ENCODE results near the gene NPAT.
"Not testable (repeated sequence)": the region's sequence is repeated elsewhere in the genome, so short reads cannot be mapped to it uniquely, and the experiment has no call there.

The NPAT gene

GRCh38 chr11:108218912-108219783, 3.3 kb downstream of the NPAT start:
- no peak for DNase-seq

- DNase-seq: no peak
These were observed 4.0 kb downstream of the NPAT start for GRCh38 chr11:108218455-108218854.

DNA sequence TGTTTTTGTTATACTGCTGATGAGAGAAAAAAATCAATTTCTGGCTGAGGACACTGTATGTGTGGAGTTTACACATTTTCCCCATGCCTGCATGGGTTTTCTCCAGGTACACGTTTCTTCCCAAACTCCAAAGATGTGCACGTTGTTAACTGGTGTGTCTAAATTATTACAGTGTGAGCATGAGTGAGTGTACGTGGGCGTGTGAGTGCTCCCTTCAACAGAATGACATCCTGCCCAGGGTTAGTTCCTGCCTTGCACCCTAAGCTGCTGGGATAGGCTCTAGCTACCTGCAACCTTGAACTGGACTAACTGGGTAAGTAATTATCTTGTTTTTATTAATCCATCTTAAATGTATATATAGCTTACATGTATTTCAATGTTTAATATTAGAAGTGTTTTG, 5.5 kb downstream of the NPAT start:
- DNase-seq: no peak

DNA sequence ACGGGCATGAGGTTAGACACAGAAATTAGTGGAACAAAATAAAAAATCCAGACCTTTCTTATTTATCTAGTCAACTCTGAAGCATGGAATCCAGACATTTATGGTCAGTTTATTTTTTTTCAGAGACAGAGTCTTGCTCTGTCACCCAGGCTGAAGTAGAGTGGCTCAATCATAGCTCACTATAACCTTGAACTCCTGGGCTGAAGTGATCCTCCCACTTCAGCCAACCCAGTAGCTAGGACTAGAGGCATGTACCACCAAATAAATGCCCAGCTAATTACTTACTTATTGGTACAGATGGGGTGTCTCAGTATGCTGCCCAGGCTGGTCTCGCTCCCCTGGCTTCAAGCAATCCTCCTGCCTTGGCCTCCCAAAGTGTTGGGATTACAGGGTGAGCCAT, 8.7 kb downstream of the NPAT start:
- DNase-seq: no peak

- no peak for DNase-seq
These were observed 12.0 kb downstream of the NPAT start for GRCh38 chr11:108210441-108210840.

DNA sequence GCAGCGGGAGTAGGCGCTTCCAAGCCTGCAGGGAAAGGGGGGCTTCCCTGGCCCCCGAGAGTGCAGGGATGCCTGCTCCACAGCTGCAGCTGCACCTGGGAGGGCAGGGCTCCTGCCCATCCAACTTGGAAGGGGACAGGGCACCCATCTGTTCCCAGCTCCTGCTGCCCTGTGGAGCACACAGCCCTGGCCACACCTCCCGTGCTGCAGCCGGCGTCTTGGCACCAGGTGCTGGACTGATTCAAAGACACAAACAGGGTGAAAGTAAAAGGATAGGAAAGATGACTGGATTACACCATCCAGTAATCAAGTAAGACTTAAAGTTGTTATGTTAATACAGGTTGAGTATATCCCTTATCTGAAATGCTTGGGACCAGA, 14.8 kb downstream of the NPAT start:
- DNase-seq: no peak

DNA sequence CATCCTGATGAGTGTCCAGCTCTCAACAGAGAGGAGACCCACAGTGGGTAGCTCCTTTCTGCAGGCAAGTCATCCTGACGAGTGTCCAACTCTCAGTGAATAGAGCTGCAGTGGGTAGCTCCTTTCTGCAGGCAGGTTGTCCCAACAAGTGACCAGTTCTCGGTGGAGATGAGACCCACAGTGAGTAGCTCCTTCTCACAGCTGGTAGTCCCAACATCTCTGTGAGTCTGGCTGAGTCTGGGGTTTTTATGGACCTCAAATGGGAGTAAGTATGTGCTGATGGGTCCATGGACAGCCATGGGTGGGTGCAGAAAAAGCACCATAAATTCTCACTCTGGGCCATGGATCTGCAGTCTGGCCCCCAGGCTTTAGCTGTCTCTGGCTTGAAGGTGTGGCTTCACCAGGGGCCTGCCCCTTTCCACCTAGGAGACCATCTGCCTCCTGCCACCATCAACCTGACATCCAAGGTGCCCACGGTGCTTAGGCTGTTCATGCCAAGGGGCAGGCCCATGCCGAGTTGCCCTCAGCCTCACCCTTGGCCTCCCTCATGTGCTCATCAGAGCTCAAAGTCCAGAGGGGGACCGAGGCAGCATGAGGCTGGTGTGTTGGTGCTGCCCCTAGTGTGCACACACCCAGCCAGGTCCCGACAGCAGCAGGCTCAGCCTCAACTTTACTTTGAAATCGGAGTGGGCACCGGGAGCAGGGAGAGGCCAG, 15.3 kb downstream of the NPAT start:
- DNase-seq: no peak

DNA sequence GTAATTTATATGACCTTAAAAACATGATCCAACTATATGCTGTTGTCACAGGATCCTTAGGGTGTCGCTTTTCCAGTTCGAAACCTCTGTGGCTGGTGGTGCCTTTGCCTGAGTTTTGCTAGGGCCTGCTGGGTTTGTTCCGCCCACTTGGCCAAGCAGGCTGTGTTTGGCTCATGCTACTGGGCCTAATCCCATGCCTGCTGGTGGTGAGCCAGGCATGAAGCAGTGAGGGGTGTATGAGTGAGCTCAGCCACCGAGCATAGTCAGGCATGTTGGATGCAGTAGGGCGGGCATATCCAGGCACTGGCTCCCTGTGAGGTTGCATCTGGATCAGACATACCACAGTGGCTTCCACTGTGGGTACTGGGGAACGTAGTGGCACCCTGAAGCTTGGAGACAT, 16.3 kb downstream of the NPAT start:
- no peak for DNase-seq

- no peak for DNase-seq
These were observed 17.4 kb downstream of the NPAT start for GRCh38 chr11:108204929-108205499.

GRCh38 chr11:108204376-108204775, 18.1 kb downstream of the NPAT start:
- DNase-seq: no peak

DNA sequence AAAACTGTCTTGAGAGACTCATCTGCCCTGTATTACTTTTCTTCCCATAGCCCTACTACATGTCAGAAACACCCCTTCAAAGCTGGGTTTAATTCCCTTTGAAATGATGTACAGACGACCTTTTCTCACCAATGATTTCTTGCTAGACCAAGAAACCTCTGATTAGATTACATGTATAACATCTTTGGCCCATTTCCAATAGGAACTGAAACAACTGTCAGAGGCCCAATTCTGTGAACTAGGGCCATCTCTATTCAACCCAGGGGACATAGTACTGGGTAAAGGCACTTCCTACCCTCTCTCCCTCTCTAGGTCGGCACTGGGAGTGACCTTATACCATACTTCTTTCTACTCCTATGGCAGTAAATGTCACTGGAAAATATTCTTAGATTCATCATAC, 19.4 kb downstream of the NPAT start:
- DNase-seq: no peak

DNA sequence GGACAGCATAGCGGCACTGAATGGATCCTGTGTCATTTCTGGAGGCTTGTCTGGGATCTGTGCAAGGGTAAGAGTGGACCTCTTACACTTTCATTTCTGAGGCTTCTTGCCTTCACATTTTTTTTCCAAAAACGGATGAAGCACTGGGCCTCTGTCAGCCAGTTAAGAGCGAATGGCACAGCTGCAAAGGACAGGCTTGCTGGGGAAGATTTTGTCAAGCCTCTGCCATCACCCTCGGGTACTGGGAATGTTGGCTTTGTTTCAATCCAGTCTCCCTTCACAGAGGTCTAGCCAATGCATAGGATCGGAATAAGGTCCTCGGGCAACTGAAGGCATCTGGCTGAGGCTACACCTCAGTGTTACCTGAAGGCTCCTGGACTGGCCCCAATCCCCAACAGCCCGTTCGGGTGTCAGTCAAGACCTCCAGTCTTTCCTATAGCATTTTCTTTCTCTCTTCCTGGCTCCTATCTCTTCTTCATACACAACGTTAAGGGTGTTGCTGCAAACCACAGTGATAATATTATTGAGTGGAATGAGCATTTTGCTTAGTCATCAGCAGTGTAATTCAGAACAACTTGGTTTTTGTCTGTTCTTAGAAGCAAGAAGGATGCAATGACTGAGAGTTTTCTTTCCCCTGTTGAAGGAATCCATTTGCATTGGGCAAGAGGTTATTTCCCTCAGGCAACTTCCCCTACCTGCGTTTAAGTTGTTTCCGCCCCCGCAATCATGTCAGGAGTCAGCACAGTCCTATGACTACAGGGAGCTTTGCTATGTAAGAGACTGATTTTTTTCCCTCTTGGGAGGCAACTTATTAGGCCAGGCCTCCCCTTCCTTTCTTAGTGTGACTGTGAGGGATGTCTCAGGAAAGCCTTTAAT, 22.8 kb downstream of the NPAT start:
- no peak for DNase-seq

DNA sequence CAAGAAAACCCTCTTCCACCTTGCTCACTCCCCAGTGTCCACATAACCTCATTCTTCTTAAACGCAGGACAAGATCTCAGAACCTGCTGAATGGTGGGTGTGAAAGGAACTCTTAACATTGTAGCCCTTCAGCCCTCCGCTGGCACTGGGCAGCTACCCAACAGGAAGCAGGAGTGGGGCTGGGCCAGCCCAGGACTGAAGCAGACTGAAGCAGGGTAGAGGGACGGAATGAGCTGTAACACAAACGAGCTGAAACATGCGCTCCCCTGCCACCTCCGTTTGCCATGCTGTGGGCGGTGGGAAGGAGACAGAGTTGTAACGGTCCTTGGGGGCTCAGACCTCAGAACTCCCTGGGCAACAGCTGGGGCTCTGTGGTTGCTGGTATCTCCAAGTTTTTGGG, 23.6 kb downstream of the NPAT start:
- no peak for DNase-seq

GRCh38 chr11:108197351-108197750, 25.1 kb downstream of the NPAT start:
- no peak for DNase-seq

GRCh38 chr11:108196901-108197300, 25.5 kb downstream of the NPAT start:
- no peak for DNase-seq

DNA sequence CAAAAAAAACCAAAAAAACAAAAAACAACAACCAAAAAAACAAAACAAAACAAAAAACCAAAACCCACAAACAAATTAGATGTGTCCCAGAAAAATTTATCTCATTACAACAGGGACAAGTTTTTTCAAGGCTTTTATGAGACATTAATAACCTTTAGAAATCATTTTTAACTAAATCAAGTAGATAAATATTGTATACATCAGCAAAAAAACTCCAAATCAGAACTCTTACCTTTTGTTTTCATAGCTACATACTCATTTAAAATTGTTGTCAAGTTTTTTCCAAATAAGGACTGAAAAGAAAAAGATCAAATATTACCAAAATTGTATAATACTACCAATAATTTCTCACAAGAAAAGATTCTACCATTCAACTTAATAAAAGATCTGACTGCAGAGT, 28.7 kb downstream of the NPAT start:
- no peak for DNase-seq

DNA sequence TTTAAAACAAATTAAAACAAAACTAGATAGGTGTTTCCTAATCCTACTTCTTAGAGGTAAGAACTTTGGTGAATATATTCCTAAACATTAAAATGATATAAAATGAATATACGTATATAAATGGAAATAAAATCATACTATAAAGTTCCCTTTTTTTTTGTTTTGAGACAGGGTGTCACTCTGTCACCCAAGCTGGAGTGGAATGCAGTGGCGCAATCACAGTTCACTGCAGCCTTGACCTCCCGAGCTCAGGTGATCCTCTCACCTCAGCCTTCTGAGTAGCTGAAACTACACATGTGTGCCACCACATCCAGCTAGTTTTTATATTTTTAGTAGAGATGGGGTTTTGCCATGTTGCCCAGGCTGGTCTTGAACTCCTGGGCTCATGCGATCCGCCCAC, 44.9 kb downstream of the NPAT start:
- DNase-seq: no peak

GRCh38 chr11:108170184-108170583, 52.3 kb downstream of the NPAT start:
- DNase-seq: no peak

- DNase-seq: no peak
These were observed 54.8 kb downstream of the NPAT start for GRCh38 chr11:108167624-108168023.

DNA sequence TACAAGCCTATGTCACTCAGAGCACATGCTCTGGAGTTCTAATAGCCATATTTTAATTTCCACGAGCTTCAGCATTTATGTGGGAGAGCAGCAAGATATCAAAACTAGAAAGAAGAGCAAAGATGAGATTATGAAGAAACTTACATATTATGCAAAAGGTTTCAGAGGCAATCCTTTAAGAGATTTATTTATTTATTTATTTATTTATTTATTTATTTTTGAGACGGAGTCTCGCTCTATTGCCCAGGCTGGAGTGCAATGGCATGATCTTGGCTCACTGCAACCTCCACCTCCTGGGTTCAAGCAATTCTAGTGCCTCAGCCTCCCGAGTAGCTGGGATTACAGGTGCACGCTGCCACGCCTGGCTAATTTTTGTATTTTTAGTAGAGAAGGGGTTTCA, 59.6 kb downstream of the NPAT start:
- DNase-seq: not testable (repeated sequence)

DNA sequence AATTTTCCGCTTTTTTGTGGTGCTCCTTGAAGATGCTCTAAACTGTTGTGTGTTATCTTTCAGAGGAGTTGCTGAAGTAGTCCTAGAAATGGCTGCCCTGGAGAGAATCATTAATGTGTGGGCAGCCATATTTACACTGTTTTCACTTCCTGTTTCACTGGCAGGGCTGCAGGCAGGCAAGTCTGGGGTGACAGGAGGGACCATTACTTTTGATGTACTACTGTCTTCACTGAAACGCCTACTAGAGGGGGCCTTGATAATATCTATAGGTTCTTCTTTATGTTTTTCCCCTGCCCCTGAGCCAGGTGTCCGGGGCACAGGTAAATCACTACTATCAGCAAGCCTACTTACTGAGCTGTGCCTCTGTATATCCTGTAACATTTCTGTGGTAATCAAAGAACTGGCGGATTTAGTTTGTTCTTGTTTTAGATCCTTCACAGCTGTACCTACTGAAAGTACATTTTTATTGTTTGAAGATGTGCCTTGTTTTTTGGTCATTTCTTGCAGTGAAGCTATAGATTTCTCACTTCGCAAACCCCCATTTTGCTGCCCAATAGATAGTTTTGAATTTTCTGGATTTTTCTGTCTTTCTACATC, 61.4 kb downstream of the NPAT start:
- DNase-seq: no peak

DNA sequence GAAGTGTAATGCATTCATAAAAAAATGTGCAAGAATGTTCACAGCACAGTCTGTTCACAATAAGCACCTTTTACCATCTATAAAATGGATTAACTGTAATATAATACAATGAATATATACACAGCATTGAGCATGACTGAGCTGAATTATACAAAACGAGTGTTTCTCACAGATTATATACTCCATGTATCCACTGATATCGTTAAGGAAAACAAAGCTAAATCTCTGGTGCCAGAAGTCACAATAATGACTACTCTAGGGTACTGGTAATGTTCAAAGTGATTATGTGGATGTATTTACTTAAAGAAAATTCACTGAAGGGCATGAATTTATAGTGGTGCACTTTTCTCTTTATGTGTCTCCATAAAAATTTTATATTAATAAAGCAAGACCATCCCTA, 67.8 kb downstream of the NPAT start:
- no peak for DNase-seq

GRCh38 chr11:108148556-108148955, 73.9 kb downstream of the NPAT start:
- no peak for DNase-seq
